NCI-H2029 (cell line): Measurements from ENCODE around the gene RFXANK.
A peak's percentile ranks its signal among the peaks of the same experiment; 100 is the strongest.
"Not testable (repeated sequence)": the region's sequence is repeated elsewhere in the genome, so short reads cannot be mapped to it uniquely, and the experiment has no call there.

ENCODE experiments used
- DNase-seq: peaks from one replicate; lab custom pipeline; 2025; lab: John Stamatoyannopoulos, UW

Gene RFXANK

GRCh38 chr19:19192078-19192882 lies at the start of gene RFXANK, which contains the start of gene BORCS8:
RFXANK (plus strand) TSS chr19:19192258; CDS start chr19:19193947, 1,689 bp downstream.
BORCS8 (minus strand) TSS chr19:19192152; CDS start chr19:19192117, 35 bp downstream.
- DNase-seq: peak; percentile 99

DNA sequence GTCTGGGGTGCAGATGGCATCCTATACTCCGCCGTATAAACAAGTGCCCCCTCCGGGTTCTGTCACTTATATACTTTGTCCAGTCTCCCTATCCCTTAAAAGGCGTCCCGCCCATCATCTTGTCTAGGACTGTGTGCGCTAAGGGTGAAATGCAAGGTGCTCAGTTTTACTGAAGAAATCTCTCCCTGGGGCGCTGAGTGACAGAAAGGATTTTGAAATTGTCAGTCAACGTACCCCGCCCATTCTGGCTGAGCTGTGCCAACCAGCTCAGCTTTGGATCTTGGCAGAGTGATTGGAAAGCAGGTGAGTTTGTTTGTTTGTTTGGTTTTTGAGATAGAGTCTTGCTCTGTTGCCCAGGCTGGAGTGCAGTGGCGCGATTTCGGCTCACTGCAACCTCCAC lies 49.7 kb upstream of the RFXANK start:
- DNase-seq: no peak

GRCh38 chr19:19145281-19145680 lies 46.8 kb upstream of the RFXANK start:
- DNase-seq: no peak

GRCh38 chr19:19145684-19146608 lies 46.1 kb upstream of the RFXANK start:
- peak; percentile 17 for DNase-seq

GRCh38 chr19:19146865-19147264 lies 45.2 kb upstream of the RFXANK start:
- DNase-seq: no peak

GRCh38 chr19:19147344-19147743 lies 44.7 kb upstream of the RFXANK start:
- no peak for DNase-seq

DNA sequence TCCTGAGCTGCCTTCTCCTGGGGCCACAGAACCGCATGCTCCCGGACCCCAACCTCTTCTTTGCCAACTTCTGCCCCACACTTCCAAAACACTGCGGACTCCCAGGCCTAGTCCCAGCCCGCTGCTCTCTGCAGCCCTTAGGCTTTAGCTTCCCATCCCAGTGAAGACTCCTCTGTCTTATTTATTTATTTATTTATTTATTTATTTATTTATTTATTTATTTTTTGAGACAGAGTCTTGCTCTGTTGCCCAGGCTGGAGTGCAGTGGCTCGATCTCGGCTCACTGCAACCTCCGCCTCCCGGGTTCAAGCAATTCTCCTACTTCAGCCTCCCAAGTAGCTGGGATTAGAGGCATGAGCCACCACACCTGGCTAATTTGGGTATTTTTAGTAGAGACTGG lies 43.6 kb upstream of the RFXANK start:
- not testable (repeated sequence) for DNase-seq

- DNase-seq: no peak
Measured at GRCh38 chr19:19149435-19149834, 42.6 kb upstream of the RFXANK start.

- no peak for DNase-seq
Measured at GRCh38 chr19:19151418-19151817, 40.6 kb upstream of the RFXANK start.

DNA sequence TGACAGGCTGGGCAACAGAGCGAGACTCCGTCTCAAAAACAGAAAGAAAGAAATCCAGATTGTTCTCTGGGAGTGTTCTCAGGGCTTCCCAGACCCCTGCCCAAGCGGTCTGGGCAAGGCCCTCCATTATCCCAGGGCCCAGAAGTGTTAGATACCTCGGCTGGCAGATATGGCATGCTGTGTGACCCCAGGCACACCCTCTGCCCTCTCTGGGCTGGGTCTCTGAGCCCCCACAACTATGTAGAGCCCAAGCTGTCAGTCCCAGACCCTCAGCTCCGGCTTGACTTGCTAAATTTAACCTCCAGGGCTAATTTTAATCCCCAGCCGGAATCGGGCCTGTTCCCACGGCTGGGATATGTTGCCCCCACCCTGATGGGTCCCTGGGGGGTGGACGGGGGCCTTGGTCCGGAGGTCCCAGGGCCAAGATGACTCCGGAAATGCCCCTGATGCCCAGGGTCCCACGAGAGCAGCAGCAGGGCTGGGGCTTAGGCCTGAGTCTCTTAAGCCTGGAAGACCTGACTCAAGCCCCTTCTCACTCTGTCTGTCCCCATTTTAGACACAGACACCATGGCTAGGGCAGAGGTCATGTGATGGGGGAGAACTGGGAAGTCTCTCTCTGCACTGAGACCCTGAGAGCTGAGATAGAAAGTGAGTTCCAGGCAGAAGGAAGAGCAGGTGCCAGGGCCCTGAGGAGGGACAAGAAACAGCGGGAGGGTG lies 39.2 kb upstream of the RFXANK start:
- DNase-seq: no peak

DNA sequence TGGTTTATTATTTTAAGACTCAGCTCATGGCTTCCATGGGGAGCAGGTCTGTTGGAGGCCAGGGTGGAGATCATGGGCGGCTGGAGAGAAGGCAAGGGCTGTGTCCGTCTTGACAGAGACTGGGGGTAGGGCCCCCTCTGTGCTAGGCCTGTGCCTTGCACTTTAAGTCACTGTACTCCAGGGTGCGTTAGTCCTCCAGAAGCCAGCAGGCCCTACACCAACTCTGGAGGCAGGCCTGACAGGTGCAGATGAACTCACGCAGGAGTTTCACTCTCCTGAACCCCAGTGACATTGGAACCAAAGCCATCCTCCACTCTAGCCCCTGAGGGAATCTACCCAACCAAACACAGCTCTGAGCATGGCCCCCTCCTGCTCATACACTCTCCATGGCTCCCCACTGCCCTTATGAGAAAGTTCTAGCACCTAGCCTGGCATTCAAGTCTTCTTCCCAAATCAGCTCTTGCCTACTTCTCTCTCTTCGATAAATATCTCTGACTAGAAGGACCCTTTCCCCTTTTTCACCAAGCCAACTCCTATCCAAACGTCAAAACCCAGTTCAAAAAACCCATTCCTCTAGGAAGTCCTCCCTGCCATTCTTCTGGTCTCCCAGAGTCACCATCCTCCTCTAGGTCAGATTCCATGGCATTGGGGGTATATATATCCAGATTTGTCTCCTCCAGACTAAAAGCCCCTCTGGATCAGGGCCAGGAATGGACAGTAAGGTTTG lies 37.1 kb upstream of the RFXANK start:
- DNase-seq: no peak

DNA sequence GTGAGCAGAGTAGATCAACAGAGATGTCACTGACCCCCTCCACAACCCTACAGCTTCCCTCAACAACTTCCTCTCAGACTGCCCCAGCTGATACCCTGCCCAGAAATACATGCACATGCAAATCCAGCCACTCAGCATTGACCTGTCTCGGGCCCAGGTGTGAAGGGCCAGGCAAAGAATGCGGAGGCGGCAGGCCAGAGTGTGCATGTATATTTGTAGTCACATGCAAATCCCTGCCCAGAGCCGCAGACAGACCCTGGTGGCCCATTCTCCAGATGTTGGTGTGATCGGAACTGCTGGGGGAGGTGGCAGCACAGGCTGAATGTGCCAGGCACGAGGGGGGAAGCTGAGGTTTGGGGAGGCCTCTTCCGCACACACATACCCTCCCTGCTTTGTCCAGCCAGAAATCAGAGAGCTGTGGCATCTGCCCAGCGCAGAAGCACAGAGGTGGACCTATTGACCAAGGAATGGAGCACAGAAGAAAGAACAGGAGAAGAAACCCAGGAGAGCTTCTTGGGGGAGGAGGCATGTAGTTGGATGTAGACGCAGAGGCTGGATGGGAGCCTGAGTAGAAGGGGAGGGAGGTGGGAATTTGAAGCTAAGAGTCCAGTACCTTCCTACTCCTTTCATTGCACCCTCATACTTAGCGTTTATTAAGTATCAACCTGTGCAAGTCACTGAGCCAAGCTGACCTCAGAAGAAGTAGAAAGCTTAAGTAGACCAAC lies 36.4 kb upstream of the RFXANK start:
- no peak for DNase-seq

DNA sequence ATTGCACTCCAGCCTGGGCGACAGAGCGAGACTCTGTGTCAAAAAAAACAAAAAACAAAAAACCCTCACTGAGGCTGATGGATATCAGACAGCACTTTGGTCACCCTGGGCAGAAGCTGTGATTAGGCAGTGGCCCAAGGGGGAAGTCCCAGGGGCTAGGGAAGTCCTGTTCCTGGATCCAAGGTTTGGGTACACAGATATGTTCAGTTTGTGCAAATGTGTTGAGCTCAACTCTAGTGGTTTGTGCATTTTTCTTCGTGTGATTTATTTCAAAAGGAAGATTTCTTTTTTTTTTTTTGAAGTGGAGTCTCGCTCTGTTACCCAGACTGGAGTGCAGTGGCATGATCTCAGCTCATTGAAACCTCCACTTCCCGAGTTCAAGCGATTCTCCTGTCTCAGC lies 34.2 kb upstream of the RFXANK start:
- DNase-seq: no peak

GRCh38 chr19:19159534-19159933 lies 32.5 kb upstream of the RFXANK start:
- no peak for DNase-seq

- DNase-seq: no peak
Measured at GRCh38 chr19:19160461-19161035, 31.5 kb upstream of the RFXANK start.

GRCh38 chr19:19162495-19162894 lies 29.6 kb upstream of the RFXANK start:
- DNase-seq: no peak

- DNase-seq: no peak
Measured at GRCh38 chr19:19165396-19165795, 26.7 kb upstream of the RFXANK start.

DNA sequence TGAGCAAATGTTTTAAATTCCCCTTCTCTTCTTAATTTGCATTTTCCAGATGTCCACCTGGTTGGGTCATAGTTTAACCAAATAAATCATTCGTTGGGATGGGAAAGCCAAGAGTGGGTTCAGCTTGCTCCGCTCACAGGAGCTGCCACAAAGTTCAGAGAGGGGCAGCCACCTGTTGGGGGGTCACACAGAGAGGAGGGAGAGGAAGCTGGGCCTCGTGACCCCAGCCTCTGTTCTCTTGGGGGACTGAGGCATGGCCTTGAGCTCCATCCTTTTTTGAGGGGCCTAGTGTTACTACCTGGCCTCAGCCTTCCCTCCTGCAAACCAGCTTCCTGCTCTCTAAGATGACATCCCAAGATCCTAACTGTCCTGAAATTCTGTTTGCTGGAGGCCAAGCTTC lies 24.4 kb upstream of the RFXANK start:
- DNase-seq: no peak

- no peak for DNase-seq
Measured at GRCh38 chr19:19169236-19170052, 22.6 kb upstream of the RFXANK start.
